ENCODE measurements around the gene LRP1B.

The LRP1B gene

DNA sequence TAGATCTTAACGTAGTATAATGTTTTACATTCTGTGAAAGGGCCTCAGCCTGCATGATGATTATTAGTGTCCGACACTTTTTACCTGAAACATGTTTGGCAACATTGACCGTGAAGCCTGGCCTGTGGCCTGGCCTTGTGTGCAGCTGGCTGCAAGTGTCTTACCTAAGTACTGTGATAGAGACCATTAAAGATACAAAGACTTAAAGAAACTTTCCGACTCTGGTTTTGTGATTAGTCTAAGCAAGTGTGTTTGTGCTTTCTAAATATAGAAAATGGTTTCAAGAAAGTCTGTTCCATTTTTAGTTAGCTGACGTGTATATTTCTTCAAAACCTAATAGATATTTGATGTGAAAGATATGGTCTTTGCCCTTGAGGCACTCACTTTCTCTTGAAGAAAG lies 601.8 kb downstream of the LRP1B start:
- H3K27ac ChIP-seq, result peak overlapping the region; percentile 18; the same call in 1 of the 2 replicates
- TF ChIP-seq, protein P1, sequence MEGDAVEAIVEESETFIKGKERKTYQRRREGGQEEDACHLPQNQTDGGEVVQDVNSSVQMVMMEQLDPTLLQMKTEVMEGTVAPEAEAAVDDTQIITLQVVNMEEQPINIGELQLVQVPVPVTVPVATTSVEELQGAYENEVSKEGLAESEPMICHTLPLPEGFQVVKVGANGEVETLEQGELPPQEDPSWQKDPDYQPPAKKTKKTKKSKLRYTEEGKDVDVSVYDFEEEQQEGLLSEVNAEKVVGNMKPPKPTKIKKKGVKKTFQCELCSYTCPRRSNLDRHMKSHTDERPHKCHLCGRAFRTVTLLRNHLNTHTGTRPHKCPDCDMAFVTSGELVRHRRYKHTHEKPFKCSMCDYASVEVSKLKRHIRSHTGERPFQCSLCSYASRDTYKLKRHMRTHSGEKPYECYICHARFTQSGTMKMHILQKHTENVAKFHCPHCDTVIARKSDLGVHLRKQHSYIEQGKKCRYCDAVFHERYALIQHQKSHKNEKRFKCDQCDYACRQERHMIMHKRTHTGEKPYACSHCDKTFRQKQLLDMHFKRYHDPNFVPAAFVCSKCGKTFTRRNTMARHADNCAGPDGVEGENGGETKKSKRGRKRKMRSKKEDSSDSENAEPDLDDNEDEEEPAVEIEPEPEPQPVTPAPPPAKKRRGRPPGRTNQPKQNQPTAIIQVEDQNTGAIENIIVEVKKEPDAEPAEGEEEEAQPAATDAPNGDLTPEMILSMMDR (IDR thresholded peaks at IDR 0.05), result no peak
- no peak for TF ChIP-seq ZFX (IDR thresholded peaks at IDR 0.05; ENCODE audit: borderline replicate concordance)

- no peak for TF ChIP-seq ZFX (IDR thresholded peaks at IDR 0.05; ENCODE audit: borderline replicate concordance)
- TF ChIP-seq, protein P1 (IDR thresholded peaks at IDR 0.05), result no peak
- no peak overlapping the region for H3K27ac ChIP-seq
Measured at GRCh38 chr2:141526760-141527159, 604.1 kb downstream of the LRP1B start.

- no peak overlapping the region for H3K27ac ChIP-seq
- TF ChIP-seq, protein P1 (IDR thresholded peaks at IDR 0.05), result no peak
- TF ChIP-seq ZFX (IDR thresholded peaks at IDR 0.05; ENCODE audit: borderline replicate concordance), result no peak
Measured at GRCh38 chr2:141524777-141525176, 606.0 kb downstream of the LRP1B start.

DNA sequence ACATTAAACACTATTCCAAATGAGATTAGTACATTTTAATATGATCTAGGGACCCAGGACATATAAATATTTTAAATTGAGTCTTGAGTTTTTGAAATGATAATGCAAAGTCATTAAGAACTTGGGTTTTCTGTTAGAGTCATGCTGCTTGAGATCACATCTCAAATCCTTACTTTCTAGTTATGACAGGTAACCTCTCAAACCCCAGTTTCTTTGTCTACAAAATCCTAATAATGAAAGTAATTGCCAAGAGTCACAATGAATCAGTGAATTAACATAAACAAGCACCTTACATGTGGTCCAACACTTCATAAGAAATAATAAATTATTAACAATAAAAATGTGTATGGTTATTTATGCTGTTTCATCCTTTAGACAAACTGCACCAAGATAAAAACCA lies 607.6 kb downstream of the LRP1B start:
- no peak overlapping the region for H3K27ac ChIP-seq
- no peak for TF ChIP-seq ZFX (IDR thresholded peaks at IDR 0.05; ENCODE audit: borderline replicate concordance)
- TF ChIP-seq, protein P1 (IDR thresholded peaks at IDR 0.05), result no peak

DNA sequence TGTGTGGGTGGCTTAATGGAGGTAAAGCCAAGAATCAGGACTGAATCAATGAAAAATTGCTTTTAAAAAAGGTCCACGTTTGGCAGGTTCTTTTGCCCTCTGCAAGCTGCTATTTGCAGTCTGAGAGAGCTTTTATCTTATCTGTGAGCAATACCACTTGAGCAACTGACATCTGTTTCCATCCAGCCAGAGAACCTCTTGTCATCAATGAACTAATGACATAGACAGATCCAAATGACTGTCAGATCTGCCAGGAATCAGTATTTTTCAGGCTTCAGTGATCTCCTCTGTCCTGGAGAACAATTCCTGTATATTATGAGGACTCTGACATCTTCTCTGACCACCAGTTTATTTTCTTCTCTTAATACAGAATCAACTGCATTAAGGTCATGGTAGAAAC lies 608.1 kb downstream of the LRP1B start:
- H3K27ac ChIP-seq, result no peak overlapping the region

DNA sequence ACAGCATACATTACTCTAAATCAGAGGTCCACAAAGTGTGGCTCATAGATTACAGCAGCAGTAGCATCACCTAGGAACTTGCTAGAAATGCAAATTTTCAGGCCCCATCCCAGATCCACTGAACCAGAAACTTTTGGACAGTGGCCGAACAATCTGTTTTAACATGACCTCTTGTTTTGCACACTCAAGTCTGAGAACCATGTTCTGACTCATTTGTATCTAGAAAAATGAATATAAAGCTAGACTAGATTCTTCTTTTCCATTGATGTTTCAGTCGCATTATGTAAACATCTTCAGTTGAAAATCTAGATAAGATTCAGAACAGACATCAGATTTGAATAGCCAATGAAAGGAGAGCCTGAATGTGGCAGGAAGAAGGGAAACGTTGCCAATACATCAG lies 608.8 kb downstream of the LRP1B start:
- TF ChIP-seq, protein P1 (IDR thresholded peaks at IDR 0.05), result no peak
- no peak for TF ChIP-seq ZFX (IDR thresholded peaks at IDR 0.05; ENCODE audit: borderline replicate concordance)
- no peak overlapping the region for H3K27ac ChIP-seq

More for the DNA sequence above, 608.1 kb downstream of the LRP1B start:
- TF ChIP-seq, protein P1 (IDR thresholded peaks at IDR 0.05), result no peak
- no peak for TF ChIP-seq ZFX (IDR thresholded peaks at IDR 0.05; ENCODE audit: borderline replicate concordance)

DNA sequence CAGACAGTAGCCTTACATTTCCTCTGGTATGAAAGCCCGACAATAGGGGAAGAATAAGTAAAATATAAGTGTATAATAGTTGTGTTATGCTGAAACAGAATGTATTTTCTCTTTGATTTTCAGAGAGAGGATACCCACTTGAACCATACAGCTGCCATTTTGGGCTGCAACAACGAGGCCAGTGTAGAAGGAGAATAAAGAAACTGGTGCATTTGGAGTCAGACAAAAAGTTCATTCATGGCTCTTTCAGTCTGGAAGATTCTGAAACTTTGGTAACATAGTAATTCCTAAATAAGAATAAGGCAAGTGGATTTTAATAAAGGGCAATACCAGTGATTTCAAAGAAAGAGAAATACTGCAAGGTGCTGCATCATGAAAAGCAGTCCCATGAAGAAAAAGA lies 610.9 kb downstream of the LRP1B start:
- no peak for TF ChIP-seq ZFX (IDR thresholded peaks at IDR 0.05; ENCODE audit: borderline replicate concordance)
- TF ChIP-seq, protein P1 (IDR thresholded peaks at IDR 0.05), result no peak

More for the DNA sequence above, 610.9 kb downstream of the LRP1B start:
- H3K27ac ChIP-seq, result no peak overlapping the region
